ENCODE measurements around the gene RGS7. TPM values are rescaled to one million over a fixed set of nuclear protein-coding genes. Genes with fewer than 3 reads are reported as not detected.
A peak's percentile ranks its signal among the peaks of the same experiment; 100 is the strongest.

Gene RGS7
- under 1 TPM; 0.26 to 0.99 TPM for total RNA-seq

GRCh38 chr1:241356519-241357365, at the start of gene RGS7:
Gene RGS7 (minus strand): TSS chr1:241357205.
- H3K27ac ChIP-seq = no peak within 1 kb of the TSS
- intact Hi-C loops (cut with DNase I) = no loop called here

GRCh38 chr1:241406421-241406820, 49.4 kb upstream of the RGS7 start:
- H3K9me3 ChIP-seq = no peaks in the 10 kb centered on the region
- no peak overlapping the region for H3K4me3 ChIP-seq
- DNase-seq (no peak), ATAC-seq (no peak)
- peaks cover 0 to 5% of the 10 kb centered on the region in 2 donors for H3K27me3 ChIP-seq
- TF ChIP-seq CTCF (IDR thresholded peaks at IDR 0.05) (no peak), POLR2A (IDR thresholded peaks at IDR 0.05) (no peak)
- no peaks in the 10 kb centered on the region for H3K36me3 ChIP-seq (replicated peaks in 1 of 2; ENCODE audit: insufficient read depth in 1 of 2, low read depth in 2 of 2)
- intact Hi-C loops (cut with DNase I) = no loop called here
- no peaks in the 10 kb centered on the region for H3K4me1 ChIP-seq
- WGBS, 2 donors = 65 to 69% methylated on average over 3 of the region's 3 CpGs
- H3K27ac ChIP-seq = no peak overlapping the region

More at GRCh38 chr1:241356519-241357365, at the start of gene RGS7:
- peak within 1 kb of the TSS; percentile 16 to 34 for H3K4me3 ChIP-seq
- ATAC-seq = peak; percentile 76
- 0 to 1% methylated on average over 9 to 84 of the region's 105 CpGs for WGBS, 2 donors
- no peaks in the 10 kb centered on the region for H3K36me3 ChIP-seq (replicated peaks in 1 of 2; ENCODE audit: insufficient read depth in 1 of 2, low read depth in 2 of 2)
- peak; percentile 34 to 61 (median 44) for DNase-seq
- no peaks in the 10 kb centered on the region for H3K9me3 ChIP-seq
- TF ChIP-seq POLR2A (IDR thresholded peaks at IDR 0.05) = no peak
- no peak for TF ChIP-seq CTCF (IDR thresholded peaks at IDR 0.05)
- H3K27me3 ChIP-seq = no peaks in the 10 kb centered on the region
- peaks cover 9% of the 10 kb centered on the region for H3K4me1 ChIP-seq

GRCh38 chr1:241401156-241401555, 44.2 kb upstream of the RGS7 start:
- Histone ChIP-seq H3K27ac (no peak overlapping the region), H3K4me3 (no peak overlapping the region), H3K27me3 (peaks cover 0 to 5% of the 10 kb centered on the region in 2 donors), H3K4me1 (no peaks in the 10 kb centered on the region), H3K36me3 (replicated peaks in 1 of 2; ENCODE audit: insufficient read depth in 1 of 2, low read depth in 2 of 2) (no peaks in the 10 kb centered on the region), H3K9me3 (no peaks in the 10 kb centered on the region)
- WGBS, 2 donors = 69 to 78% methylated on average over 6 of the region's 6 CpGs
- TF ChIP-seq POLR2A (IDR thresholded peaks at IDR 0.05) (no peak), CTCF (IDR thresholded peaks at IDR 0.05) (no peak)
- no peak for DNase-seq
- ATAC-seq = no peak
- intact Hi-C loops (cut with DNase I) = no loop called here

- DNase-seq = peak in 1 of 4 donors; percentile 3
- intact Hi-C loops (cut with DNase I) = no loop called here
- no peaks in the 10 kb centered on the region for H3K4me1 ChIP-seq
- H3K9me3 ChIP-seq = no peaks in the 10 kb centered on the region
- H3K27ac ChIP-seq = no peak overlapping the region
- no peak for ATAC-seq
- WGBS, 2 donors = 51 to 62% methylated on average over 6 of the region's 6 CpGs
- no peak overlapping the region for H3K4me3 ChIP-seq
- TF ChIP-seq POLR2A (IDR thresholded peaks at IDR 0.05) (no peak), CTCF (IDR thresholded peaks at IDR 0.05) (no peak)
- H3K27me3 ChIP-seq = no peaks in the 10 kb centered on the region
- no peaks in the 10 kb centered on the region for H3K36me3 ChIP-seq (replicated peaks in 1 of 2; ENCODE audit: insufficient read depth in 1 of 2, low read depth in 2 of 2)
Measured at GRCh38 chr1:241396747-241397681, 40.0 kb upstream of the RGS7 start.

All from body of pancreas (tissue), 4 donors.